Mucosa of descending colon (tissue), 3 donors: ENCODE results near the gene SMAD7. TPM values are rescaled to one million over a fixed set of nuclear protein-coding genes. Genes with fewer than 3 reads are reported as not detected.
A peak's percentile ranks its signal among the peaks of the same experiment; 100 is the strongest.
"Not testable (repeated sequence)": the region's sequence is repeated elsewhere in the genome, so short reads cannot be mapped to it uniquely, and the experiment has no call there.

Experiments
- ATAC-seq: fragments of 200-7000 bp; cut with Tn5 transposase; one replicate; pipeline ENCODE4 v1.9.1; 2020; ENCODE audit warnings: mild to moderate bottlenecking, moderate library complexity
- DNase-seq, 3 donors: peaks; one replicate each; pipeline ENCODE4 v3.0.0-alpha.2; 2020
- H3K36me3 ChIP-seq: fragments of 200-600 bp; one replicate; pipeline ENCODE4 v1.8.0; 2021; ENCODE audit warnings: low read depth, mild to moderate bottlenecking
- H3K4me1 ChIP-seq: fragments of 200-600 bp; one replicate; pipeline ENCODE4 v1.8.0; 2021; ENCODE audit warnings: low read depth, mild to moderate bottlenecking
- H3K4me3 ChIP-seq: fragments of 200-600 bp; one replicate; pipeline ENCODE4 v1.8.0; 2021; ENCODE audit warnings: mild to moderate bottlenecking
- H3K9me3 ChIP-seq: fragments of 200-600 bp; one replicate; pipeline ENCODE4 v1.8.0; 2021; ENCODE audit warnings: mild to moderate bottlenecking
- intact Hi-C, 2 donors: fragments of 100-400 bp; cut with DNase I in 1 of 2; cut with micrococcal nuclease in 1 of 2; formaldehyde crosslinking; loops; one replicate each; pipeline versions ENCODE4 v1.11.0 to v1.11.1; 2022; cut with DNase I, micrococcal nuclease
- total RNA-seq, 3 donors: library from RNA; stranded (reverse); fragmentation: NEBNext Ultra II Directional in 2 of 3; extraction: Animal tissue kit (Norgen Biotek cat#: 25700) in 2 of 3; gene quantifications; one replicate each; pipeline versions ENCODE4 v1.2.1 to v1.2.4, GENCODE V29; 2021 to 2023
- TF ChIP-seq, protein P1 (sequence below): fragments of 200-600 bp; IDR thresholded peaks from one replicate; pipeline ENCODE4 v1.8.0; 2022; ENCODE audit warnings: antibody characterized with exemption, mild to moderate bottlenecking
- donor health status: DM: no; HTN: no; CAD: no; lungs with moderate emphysema.
- donor health status: DM: no; HTN: no; CAD: no.
- donor health status: DM: no; HTN: yes; CAD: no.

Gene SMAD7
- total RNA-seq, 3 donors from 2014 or later: 22.3 to 67.4 (median 33.1) TPM

DNA sequence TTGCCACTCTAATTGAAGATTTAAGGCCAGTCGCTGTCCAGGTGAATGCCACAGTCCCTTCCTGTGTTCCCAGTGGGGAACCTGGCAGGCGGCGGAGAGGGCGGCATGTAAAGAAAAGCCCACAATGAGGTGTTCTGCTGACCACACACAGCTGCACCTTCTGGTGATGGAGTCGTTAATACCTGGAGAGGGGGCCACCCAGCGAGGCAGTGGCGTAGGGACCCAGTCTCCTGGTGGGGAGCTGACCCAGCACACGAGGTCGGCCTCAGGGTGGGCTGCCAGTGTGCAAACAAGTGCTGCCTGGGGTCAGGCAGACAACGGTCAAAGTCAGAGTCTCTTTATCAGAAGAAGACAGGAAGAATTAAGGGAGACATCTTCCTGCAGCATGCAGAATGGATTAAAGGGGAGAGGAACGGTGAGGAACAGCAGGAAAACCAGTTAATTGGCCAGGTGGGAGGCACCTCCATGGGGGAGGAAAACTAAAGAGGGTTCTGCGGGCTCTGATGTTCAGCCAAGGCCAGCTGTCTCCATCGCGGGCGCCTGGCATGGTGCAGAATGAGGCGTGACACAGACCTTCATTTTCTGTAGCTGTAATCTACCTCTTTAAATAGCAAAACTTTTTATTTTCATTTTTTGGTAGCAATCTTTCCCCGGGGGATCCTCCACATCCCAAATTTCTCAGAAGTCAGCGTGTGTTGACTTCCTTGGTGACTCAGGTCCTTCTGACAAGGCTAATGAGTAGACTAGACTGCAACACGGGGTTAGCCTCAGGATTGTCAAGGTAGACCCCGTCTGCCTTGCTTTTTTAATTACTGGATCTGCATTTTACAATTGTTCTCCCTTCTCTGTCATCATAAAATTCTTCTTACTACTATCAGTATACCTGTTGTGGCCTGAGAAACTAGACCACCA is 78.3 kb downstream of the SMAD7 start:
- H3K4me1 ChIP-seq: no peaks in the 10 kb centered on the region
- no peak overlapping the region for H3K4me3 ChIP-seq
- ATAC-seq: no peak
- DNase-seq: no peak
- intact Hi-C loops: no loop called here
- TF ChIP-seq, protein P1, sequence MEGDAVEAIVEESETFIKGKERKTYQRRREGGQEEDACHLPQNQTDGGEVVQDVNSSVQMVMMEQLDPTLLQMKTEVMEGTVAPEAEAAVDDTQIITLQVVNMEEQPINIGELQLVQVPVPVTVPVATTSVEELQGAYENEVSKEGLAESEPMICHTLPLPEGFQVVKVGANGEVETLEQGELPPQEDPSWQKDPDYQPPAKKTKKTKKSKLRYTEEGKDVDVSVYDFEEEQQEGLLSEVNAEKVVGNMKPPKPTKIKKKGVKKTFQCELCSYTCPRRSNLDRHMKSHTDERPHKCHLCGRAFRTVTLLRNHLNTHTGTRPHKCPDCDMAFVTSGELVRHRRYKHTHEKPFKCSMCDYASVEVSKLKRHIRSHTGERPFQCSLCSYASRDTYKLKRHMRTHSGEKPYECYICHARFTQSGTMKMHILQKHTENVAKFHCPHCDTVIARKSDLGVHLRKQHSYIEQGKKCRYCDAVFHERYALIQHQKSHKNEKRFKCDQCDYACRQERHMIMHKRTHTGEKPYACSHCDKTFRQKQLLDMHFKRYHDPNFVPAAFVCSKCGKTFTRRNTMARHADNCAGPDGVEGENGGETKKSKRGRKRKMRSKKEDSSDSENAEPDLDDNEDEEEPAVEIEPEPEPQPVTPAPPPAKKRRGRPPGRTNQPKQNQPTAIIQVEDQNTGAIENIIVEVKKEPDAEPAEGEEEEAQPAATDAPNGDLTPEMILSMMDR: no peak
- no peaks in the 10 kb centered on the region for H3K9me3 ChIP-seq
- no peaks in the 10 kb centered on the region for H3K36me3 ChIP-seq

- ATAC-seq: no peak
- intact Hi-C loops: no loop called here
- TF ChIP-seq, protein P1: no peak
- no peak for DNase-seq
- no peak overlapping the region for H3K4me3 ChIP-seq
- no peaks in the 10 kb centered on the region for H3K4me1 ChIP-seq
- no peaks in the 10 kb centered on the region for H3K9me3 ChIP-seq
- no peaks in the 10 kb centered on the region for H3K36me3 ChIP-seq
Observed at GRCh38 chr18:48871391-48872166, 79.2 kb downstream of the SMAD7 start.

DNA sequence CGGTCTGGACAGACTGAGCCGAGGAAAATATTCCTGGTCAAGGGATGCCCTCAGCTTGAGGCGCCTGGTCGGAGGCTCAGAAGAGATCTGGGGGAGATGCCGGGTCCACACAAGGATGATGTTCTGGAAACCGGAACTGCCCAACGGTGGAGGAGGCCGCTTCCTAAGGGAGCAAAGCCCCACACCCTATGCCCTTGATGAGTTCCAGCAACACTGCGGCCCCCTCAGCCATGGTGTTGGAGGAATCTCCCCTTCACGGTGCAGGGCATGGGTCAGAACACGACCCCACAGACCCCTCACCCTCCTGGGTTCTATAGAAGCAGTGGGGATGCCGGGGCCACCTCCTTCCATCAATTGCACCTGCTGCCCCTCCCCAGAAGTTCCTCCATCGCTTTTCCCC is 79.8 kb downstream of the SMAD7 start:
- ATAC-seq, H3K36me3 ChIP-seq, H3K4me1 ChIP-seq, H3K4me3 ChIP-seq, H3K9me3 ChIP-seq, intact Hi-C loops: not testable (repeated sequence)
- DNase-seq: peak in 1 of 3 donors; percentile 7
